ENCODE data around the gene IGSF5. TPM values are rescaled to one million over a fixed set of nuclear protein-coding genes. Genes with fewer than 3 reads are reported as not detected.

IGSF5 gene
- polyA plus RNA-seq, 1 donor = 0.67 TPM

DNA sequence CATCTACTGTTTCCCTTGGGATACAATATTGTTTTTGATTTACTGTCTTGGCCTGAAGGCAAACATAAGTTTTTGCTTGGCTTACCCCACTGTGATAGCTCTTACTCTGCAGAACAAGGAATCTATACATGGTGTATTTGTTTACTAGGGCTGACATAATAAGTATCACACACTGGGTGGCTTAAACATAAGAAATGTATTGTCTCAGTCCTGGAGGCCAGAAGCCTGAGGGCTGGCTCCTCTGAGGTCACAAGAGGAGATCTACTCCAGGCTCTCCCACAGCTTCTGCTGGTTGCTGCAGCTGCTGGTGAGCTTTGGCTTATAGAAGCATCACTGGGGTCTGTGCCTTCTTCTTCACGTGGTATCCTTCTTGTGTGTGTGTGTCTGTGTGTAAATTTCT, 30.7 kb upstream of the IGSF5 start:
- Histone ChIP-seq H3K27ac (ENCODE audit: low read length) (no peak overlapping the region), H3K4me3 (ENCODE audit: low read length) (no peak overlapping the region), H3K9me3 (ENCODE audit: control insufficient read depth, low read depth, low read length) (no peaks in the 10 kb centered on the region), H3K4me1 (ENCODE audit: control insufficient read depth, insufficient read depth, low read length) (no peaks in the 10 kb centered on the region), H3K36me3 (ENCODE audit: control insufficient read depth, insufficient read depth, low read length) (no peaks in the 10 kb centered on the region), H3K27me3 (ENCODE audit: control insufficient read depth, insufficient read depth, low read length) (no peaks in the 10 kb centered on the region)
- WGBS (ENCODE audit: insufficient coverage, low lambda C conversion rate) = no CpG with 5 or more reads among the region's 1 CpG
- no peak for DNase-seq

DNA sequence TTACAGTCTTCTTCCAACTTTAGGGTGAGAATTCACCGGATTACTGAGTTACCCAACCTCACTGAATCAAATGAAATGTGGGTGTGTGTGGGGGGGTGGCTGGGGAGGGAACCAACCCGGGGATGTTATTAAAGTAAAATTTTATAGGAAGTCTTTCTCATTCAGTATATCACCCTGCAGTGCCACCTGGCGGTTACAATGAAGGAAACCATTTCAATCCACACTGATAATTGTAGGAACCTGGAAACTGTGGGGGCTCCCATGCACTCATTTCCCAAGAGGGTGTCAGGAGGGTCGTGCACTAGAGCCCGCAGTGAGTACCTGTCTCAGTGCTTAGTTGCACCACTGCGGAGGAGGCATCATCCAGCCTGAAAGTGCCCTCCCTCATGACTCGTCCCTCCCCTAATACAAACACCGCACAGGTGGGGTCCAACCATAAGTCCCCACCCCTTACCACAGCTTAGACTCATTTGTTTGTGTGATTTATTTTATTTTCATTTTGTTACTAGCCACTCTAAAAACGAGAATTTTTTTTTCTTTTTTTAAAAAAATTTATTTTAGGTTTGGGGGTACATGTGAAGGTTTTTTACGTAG, 29.1 kb upstream of the IGSF5 start:
- H3K4me1 ChIP-seq (ENCODE audit: control insufficient read depth, insufficient read depth, low read length) = no peaks in the 10 kb centered on the region
- H3K36me3 ChIP-seq (ENCODE audit: control insufficient read depth, insufficient read depth, low read length) = no peaks in the 10 kb centered on the region
- no peaks in the 10 kb centered on the region for H3K9me3 ChIP-seq (ENCODE audit: control insufficient read depth, low read depth, low read length)
- no peaks in the 10 kb centered on the region for H3K27me3 ChIP-seq (ENCODE audit: control insufficient read depth, insufficient read depth, low read length)
- H3K27ac ChIP-seq (ENCODE audit: low read length) = no peak overlapping the region
- no peak overlapping the region for H3K4me3 ChIP-seq (ENCODE audit: low read length)
- peak; percentile 19 to 39 for DNase-seq
- 67% methylated on average over 3 of the region's 10 CpGs for WGBS (ENCODE audit: insufficient coverage, low lambda C conversion rate)

DNA sequence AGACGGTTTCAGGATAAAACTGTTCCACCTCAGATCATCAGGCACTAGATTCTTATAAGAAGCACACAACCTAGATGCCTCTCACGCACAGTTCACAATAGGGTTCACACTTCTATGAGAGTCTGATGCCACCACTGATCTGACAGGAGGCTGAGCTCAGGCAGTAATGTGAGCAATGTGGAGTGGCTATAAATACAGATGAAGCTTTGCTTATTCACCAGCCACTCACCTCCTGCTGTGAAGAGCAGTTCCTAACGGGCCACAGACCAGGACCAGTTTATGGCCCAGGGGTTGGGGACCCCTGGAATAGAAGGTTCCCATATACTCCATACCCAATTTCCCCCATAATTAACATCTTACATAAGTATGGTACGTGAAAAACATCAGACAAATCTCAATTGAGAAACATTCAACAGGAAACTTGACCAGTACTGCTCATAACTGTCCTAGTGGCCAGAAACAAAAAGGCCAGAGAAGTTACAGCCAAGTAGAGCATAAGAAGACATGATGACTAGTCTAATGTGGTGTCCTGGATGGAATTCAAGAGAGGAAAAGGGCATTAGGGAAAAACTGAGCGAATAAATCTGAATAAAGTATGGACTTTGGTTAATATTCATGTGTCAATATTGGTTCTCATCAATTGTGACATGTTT, 24.7 kb upstream of the IGSF5 start:
- Histone ChIP-seq H3K27ac (ENCODE audit: low read length) (no peak overlapping the region), H3K4me3 (ENCODE audit: low read length) (no peak overlapping the region), H3K4me1 (ENCODE audit: control insufficient read depth, insufficient read depth, low read length) (no peaks in the 10 kb centered on the region), H3K9me3 (ENCODE audit: control insufficient read depth, low read depth, low read length) (no peaks in the 10 kb centered on the region), H3K27me3 (ENCODE audit: control insufficient read depth, insufficient read depth, low read length) (no peaks in the 10 kb centered on the region), H3K36me3 (ENCODE audit: control insufficient read depth, insufficient read depth, low read length) (no peaks in the 10 kb centered on the region)
- no peak for DNase-seq
- no CpG with 5 or more reads among the region's 5 CpGs for WGBS (ENCODE audit: insufficient coverage, low lambda C conversion rate)

DNA sequence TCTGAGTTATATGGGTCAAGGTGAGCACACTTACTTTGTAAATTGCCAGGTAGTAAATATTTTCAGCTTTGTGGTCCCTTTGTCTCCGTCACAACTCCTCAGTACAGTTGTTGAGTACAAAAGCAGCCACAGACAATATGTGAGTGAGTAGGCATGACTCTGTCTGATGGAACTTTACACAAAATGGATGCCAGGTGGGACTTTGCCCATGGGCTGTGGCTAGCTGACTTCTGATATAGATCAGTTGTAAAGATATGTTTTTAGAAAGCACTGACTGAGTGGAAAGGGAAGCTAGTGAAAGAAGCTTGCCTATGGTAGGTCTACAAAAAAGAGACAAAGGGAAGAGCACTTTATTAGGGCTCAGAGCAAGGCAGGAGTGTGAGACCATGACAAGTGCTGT, 23.1 kb upstream of the IGSF5 start:
- WGBS (ENCODE audit: insufficient coverage, low lambda C conversion rate) = no CpG with 5 or more reads among the region's 1 CpG
- H3K27ac ChIP-seq (ENCODE audit: low read length) = no peak overlapping the region
- H3K9me3 ChIP-seq (ENCODE audit: control insufficient read depth, low read depth, low read length) = no peaks in the 10 kb centered on the region
- H3K4me3 ChIP-seq (ENCODE audit: low read length) = no peak overlapping the region
- DNase-seq = peak; percentile 35 to 53
- no peaks in the 10 kb centered on the region for H3K27me3 ChIP-seq (ENCODE audit: control insufficient read depth, insufficient read depth, low read length)
- H3K4me1 ChIP-seq (ENCODE audit: control insufficient read depth, insufficient read depth, low read length) = no peaks in the 10 kb centered on the region
- no peaks in the 10 kb centered on the region for H3K36me3 ChIP-seq (ENCODE audit: control insufficient read depth, insufficient read depth, low read length)

DNA sequence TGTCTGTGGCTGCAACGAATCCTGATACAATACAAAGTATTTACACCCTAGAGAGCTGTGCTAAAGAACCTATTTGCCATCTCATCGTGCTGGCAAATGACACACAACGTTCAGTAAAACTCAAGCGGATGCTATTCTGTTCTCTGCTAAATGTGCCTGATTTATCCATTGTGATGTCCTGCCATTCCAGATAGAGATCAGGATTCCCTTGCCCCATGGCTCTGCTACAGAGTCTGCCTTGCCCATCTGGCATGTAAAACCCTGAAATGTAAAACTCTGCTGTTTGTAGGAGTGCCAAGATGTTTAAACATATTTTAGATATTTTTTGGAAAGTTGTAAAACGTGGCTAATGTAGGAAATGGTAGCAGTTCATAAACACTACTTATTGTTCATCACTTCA, 20.0 kb upstream of the IGSF5 start:
- no peak for DNase-seq
- H3K27ac ChIP-seq (ENCODE audit: low read length) = no peak overlapping the region
- H3K4me1 ChIP-seq (ENCODE audit: control insufficient read depth, insufficient read depth, low read length) = no peaks in the 10 kb centered on the region
- H3K4me3 ChIP-seq (ENCODE audit: low read length) = no peak overlapping the region
- WGBS (ENCODE audit: insufficient coverage, low lambda C conversion rate) = 80% methylated on average over 1 of the region's 5 CpGs
- no peaks in the 10 kb centered on the region for H3K36me3 ChIP-seq (ENCODE audit: control insufficient read depth, insufficient read depth, low read length)
- no peaks in the 10 kb centered on the region for H3K9me3 ChIP-seq (ENCODE audit: control insufficient read depth, low read depth, low read length)
- no peaks in the 10 kb centered on the region for H3K27me3 ChIP-seq (ENCODE audit: control insufficient read depth, insufficient read depth, low read length)

DNA sequence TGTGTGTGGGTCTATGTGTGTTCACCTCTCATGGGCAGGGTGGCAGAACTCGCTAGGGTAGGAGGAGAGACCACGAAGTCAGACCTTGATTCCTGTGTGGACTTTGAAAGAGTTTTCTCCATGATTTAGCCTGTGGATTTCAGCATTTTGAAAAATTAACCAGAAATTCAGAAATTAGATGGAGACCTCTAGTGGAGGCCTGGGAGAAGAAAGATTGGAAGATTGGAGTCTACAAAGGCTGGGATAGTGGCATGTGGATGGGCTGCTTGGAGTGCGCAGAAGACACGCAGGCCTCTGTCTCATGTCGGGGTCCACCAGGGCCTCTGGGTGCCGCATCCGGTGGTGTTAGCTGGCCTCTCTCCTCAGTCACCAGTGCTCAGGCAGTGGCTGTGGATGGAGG, 18.9 kb upstream of the IGSF5 start:
- H3K9me3 ChIP-seq (ENCODE audit: control insufficient read depth, low read depth, low read length) = no peaks in the 10 kb centered on the region
- no CpG with 5 or more reads among the region's 7 CpGs for WGBS (ENCODE audit: insufficient coverage, low lambda C conversion rate)
- H3K27me3 ChIP-seq (ENCODE audit: control insufficient read depth, insufficient read depth, low read length) = no peaks in the 10 kb centered on the region
- no peak overlapping the region for H3K27ac ChIP-seq (ENCODE audit: low read length)
- DNase-seq = no peak
- no peaks in the 10 kb centered on the region for H3K36me3 ChIP-seq (ENCODE audit: control insufficient read depth, insufficient read depth, low read length)
- no peaks in the 10 kb centered on the region for H3K4me1 ChIP-seq (ENCODE audit: control insufficient read depth, insufficient read depth, low read length)
- H3K4me3 ChIP-seq (ENCODE audit: low read length) = no peak overlapping the region

DNA sequence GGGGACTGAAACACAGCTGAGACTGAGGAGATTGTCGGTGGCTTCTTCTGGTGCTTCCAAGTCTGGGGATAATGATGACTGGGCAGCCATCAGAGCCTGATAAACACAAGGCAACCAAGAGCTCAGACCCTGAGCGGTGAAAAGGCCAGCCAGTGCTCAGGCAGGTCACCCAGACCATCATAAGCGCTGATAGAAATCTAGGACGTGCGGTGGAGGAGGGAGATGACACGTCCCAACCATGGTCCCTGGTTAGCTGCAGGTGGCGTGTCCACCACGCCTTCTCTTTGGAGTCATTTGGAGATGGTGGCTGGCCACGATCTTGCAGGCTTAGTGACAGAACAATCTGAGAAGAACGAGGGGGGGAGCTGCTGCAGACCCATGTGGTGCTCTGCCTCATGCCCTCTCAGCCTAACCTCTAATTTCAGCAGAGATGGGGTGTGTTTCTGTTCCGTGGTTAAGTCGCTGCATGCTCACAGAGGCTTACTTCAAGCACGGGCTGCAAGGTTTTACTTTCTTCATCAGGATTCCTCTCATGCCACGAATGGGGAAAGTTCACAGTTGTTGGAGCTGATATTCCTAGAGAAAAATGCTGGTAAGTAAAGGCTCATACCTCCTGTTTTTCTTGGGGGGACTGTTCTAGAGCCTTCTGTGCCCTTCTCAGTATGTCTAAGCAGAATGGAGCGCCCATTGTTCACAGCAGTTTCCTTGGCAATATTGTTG, 17.4 kb upstream of the IGSF5 start:
- Histone ChIP-seq H3K27ac (ENCODE audit: low read length) (no peak overlapping the region), H3K4me3 (ENCODE audit: low read length) (no peak overlapping the region), H3K27me3 (ENCODE audit: control insufficient read depth, insufficient read depth, low read length) (no peaks in the 10 kb centered on the region), H3K9me3 (ENCODE audit: control insufficient read depth, low read depth, low read length) (no peaks in the 10 kb centered on the region), H3K4me1 (ENCODE audit: control insufficient read depth, insufficient read depth, low read length) (no peaks in the 10 kb centered on the region), H3K36me3 (ENCODE audit: control insufficient read depth, insufficient read depth, low read length) (no peaks in the 10 kb centered on the region)
- 60% methylated on average over 1 of the region's 15 CpGs for WGBS (ENCODE audit: insufficient coverage, low lambda C conversion rate)
- no peak for DNase-seq

DNA sequence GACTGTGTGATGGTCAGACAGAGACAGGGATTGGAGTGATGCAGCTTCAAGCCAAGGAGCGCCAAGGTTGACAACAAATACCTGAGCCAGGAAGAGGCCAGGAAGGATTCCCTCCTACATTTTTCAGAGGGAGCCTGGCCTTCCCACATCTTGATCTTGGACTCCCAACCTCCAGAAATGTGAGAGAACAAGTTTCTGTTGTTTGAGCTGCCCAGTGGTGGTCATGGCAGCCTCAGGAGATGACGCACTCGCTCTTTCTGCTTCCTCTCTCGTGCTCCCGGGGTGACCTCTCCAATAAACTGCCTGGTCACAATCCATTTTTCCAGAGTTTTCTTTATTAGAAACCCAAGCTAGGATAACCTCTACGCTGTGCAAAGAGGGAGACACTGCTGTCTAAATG, 16.6 kb upstream of the IGSF5 start:
- H3K4me1 ChIP-seq (ENCODE audit: control insufficient read depth, insufficient read depth, low read length) = no peaks in the 10 kb centered on the region
- H3K27ac ChIP-seq (ENCODE audit: low read length) = no peak overlapping the region
- H3K36me3 ChIP-seq (ENCODE audit: control insufficient read depth, insufficient read depth, low read length) = no peaks in the 10 kb centered on the region
- H3K27me3 ChIP-seq (ENCODE audit: control insufficient read depth, insufficient read depth, low read length) = no peaks in the 10 kb centered on the region
- no peak for DNase-seq
- no peak overlapping the region for H3K4me3 ChIP-seq (ENCODE audit: low read length)
- WGBS (ENCODE audit: insufficient coverage, low lambda C conversion rate) = 95% methylated on average over 4 of the region's 6 CpGs
- no peaks in the 10 kb centered on the region for H3K9me3 ChIP-seq (ENCODE audit: control insufficient read depth, low read depth, low read length)

DNA sequence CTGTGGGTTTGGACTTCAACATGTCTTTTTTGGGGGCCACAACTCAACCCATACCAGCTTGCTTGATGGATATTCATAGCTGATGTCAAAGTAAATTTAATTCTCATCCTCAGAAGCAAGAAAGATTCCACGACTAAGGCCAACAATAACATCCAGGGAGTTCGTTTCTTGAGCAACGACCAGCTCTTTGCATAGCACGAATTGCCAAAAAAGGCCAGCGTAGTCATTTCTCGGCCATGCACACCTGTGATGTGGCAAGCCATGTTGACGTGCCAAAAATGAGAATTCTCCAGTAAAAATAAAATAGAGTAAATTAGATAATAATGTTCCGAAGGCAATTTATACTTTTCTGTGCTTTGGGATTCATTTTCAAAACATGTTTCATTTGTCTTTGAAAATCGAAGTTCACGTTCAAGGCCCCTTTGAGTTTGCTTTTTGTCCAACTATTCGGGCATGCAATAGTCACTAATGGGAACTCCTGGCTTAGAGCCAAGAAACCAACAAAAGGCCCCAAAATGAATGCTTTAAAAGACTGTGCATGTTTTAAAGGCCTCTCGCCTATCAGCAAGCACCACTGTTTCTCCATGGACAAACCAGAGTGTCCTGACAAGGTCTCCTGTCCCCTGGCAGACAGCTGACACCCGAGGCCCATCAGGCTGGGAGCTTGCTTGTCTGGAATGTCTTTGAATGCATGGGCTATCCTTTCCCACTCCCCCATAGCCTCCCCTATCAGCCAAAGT, 14.4 kb upstream of the IGSF5 start:
- no peaks in the 10 kb centered on the region for H3K27me3 ChIP-seq (ENCODE audit: control insufficient read depth, insufficient read depth, low read length)

DNA sequence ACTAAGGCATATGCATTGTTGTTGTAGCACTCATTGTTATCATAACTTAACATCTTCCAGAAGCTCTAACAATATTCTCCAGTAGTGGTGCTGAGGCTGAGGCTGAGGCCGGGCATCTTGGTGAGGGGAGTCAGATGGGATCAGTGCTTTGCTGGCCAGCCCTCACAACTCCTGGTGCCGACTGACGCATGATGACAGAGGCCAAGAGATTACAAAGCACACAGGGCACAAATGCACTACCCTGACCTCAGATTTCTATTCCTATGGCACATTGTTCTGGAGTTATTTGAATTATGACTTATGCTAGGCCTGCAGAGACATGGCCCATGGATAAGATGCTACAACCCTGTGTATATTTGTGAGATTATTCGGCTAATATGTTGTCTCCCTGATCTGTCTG, 8.3 kb upstream of the IGSF5 start:
- DNase-seq = no peak
- no peaks in the 10 kb centered on the region for H3K4me1 ChIP-seq (ENCODE audit: control insufficient read depth, insufficient read depth, low read length)
- no peaks in the 10 kb centered on the region for H3K9me3 ChIP-seq (ENCODE audit: control insufficient read depth, low read depth, low read length)
- no peaks in the 10 kb centered on the region for H3K27me3 ChIP-seq (ENCODE audit: control insufficient read depth, insufficient read depth, low read length)
- H3K4me3 ChIP-seq (ENCODE audit: low read length) = no peak overlapping the region
- no CpG with 5 or more reads among the region's 4 CpGs for WGBS (ENCODE audit: insufficient coverage, low lambda C conversion rate)
- no peak overlapping the region for H3K27ac ChIP-seq (ENCODE audit: low read length)
- H3K36me3 ChIP-seq (ENCODE audit: control insufficient read depth, insufficient read depth, low read length) = no peaks in the 10 kb centered on the region

More for the DNA sequence above, 14.4 kb upstream of the IGSF5 start:
- DNase-seq = no peak
- Histone ChIP-seq H3K36me3 (ENCODE audit: control insufficient read depth, insufficient read depth, low read length) (no peaks in the 10 kb centered on the region), H3K27ac (ENCODE audit: low read length) (no peak overlapping the region), H3K9me3 (ENCODE audit: control insufficient read depth, low read depth, low read length) (no peaks in the 10 kb centered on the region), H3K4me1 (ENCODE audit: control insufficient read depth, insufficient read depth, low read length) (no peaks in the 10 kb centered on the region), H3K4me3 (ENCODE audit: low read length) (no peak overlapping the region)
- WGBS (ENCODE audit: insufficient coverage, low lambda C conversion rate) = 85% methylated on average over 4 of the region's 13 CpGs

All from large intestine (tissue), 3 donors.